AG04449 (cell line): ENCODE data around the gene CTXN1.

ENCODE experiments used
- CTCF ChIA-PET: fragments of 350-600 bp; formaldehyde crosslinking; extraction: SDS; loops from one replicate; lab custom pipeline; 2021; ENCODE audit warnings: antibody characterized with exemption; lab: Yijun Ruan, JAX
- POLR2A ChIA-PET: fragments of 400-600, 350-600 bp; formaldehyde crosslinking; extraction: SDS; loops from one replicate; lab custom pipeline; 2020; ENCODE audit warnings: antibody characterized with exemption, inconsistent platforms; lab: Yijun Ruan, JAX
- DNase-seq: peaks from one replicate; pipeline ENCODE4 v3.0.0-alpha.2; 2010; ENCODE audit warnings: low read depth, low spot score
- H3K4me3 ChIP-seq: 2 replicates; pipeline ENCODE4 v1.5.1; 2011; ENCODE audit warnings: low read depth, mild to moderate bottlenecking, control low read depth, low read length
- TF ChIP-seq, protein P1 (sequence below): IDR thresholded peaks from one replicate; pipeline ENCODE4 v1.5.1; 2011; ENCODE audit warnings: mild to moderate bottlenecking, moderate library complexity, low read length, control low read depth, inconsistent platforms; ENCODE audit not compliant: insufficient read depth; ENCODE audit errors: missing control alignments

The CTXN1 gene

GRCh38 chr19:7942981-7943443 is 17.1 kb upstream of the CTXN1 start:
- TF ChIP-seq, protein P1, sequence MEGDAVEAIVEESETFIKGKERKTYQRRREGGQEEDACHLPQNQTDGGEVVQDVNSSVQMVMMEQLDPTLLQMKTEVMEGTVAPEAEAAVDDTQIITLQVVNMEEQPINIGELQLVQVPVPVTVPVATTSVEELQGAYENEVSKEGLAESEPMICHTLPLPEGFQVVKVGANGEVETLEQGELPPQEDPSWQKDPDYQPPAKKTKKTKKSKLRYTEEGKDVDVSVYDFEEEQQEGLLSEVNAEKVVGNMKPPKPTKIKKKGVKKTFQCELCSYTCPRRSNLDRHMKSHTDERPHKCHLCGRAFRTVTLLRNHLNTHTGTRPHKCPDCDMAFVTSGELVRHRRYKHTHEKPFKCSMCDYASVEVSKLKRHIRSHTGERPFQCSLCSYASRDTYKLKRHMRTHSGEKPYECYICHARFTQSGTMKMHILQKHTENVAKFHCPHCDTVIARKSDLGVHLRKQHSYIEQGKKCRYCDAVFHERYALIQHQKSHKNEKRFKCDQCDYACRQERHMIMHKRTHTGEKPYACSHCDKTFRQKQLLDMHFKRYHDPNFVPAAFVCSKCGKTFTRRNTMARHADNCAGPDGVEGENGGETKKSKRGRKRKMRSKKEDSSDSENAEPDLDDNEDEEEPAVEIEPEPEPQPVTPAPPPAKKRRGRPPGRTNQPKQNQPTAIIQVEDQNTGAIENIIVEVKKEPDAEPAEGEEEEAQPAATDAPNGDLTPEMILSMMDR: no peak
- DNase-seq: no peak
- ChIA-PET POLR2A (interaction anchor here (0.7 to 2.2 kb wide), 8 partner anchors 9 to 73 kb away, joined by 3 to 10 read pairs (median 5); partner anchors contain the start of genes ELAVL1 and SNAPC2), CTCF (interaction anchor here (0.6 to 6.0 kb wide), 24 partner anchors 8 to 319 kb away, joined by 3 to 160 read pairs (median 10); partner anchors contain the start of genes CTXN1, ELAVL1, MAP2K7 and SNAPC2)
- H3K4me3 ChIP-seq: peak overlapping the region; percentile 97

DNA sequence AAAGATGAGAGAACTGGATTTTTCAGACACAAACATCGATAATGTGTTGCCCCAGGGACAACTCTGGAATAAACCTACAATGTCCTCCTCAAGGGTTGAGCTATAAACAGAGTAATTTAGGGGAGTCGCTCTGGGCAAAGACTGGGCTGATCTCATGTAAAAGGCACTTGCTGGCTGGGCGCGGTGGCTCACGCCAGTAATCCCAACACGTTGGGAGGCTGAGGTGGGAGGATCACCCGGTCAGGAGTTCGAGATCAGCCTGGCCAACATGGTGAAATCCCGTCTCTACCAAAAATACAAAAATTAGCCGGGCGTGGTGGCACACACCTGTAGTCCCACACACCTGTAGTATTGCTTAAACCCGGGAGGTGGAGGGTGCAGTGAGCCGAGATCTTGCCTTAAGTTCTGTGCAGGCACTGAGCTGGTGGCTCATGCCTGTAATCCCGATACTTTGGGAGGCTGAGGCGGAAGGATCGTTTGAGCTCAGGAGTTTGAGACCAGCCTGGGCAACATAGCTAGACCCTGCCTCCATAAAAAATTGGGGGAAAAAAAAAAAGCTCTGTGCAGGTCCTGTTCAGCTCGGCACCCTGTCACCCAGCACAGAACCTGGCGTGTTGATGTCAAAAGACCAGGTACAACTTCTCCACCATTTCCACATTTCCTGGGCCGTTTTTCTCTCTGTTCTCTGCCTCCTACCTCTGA is 16.1 kb upstream of the CTXN1 start:
- peak overlapping the region; percentile 97 for H3K4me3 ChIP-seq
- DNase-seq: no peak
- POLR2A ChIA-PET: interaction anchor here (0.7 kb wide), 1 partner anchor 11 kb away, joined by 3 read pairs; no protein-coding TSS in a partner anchor
- CTCF ChIA-PET: interaction anchor here (0.9 to 6.0 kb wide), 6 partner anchors 12 to 313 kb away, joined by 3 to 160 read pairs (median 8); partner anchors contain the start of gene ELAVL1
- TF ChIP-seq, protein P1: no peak

- CTCF ChIA-PET: interaction anchor here (2.2 to 6.0 kb wide), 2 partner anchors 11 to 61 kb away, joined by 13 to 103 read pairs; partner anchors contain the start of gene ELAVL1
- TF ChIP-seq, protein P1: no peak
- POLR2A ChIA-PET: no interaction called here
- H3K4me3 ChIP-seq: no peak overlapping the region
- no peak for DNase-seq
Measured at GRCh38 chr19:7940841-7941240, 14.9 kb upstream of the CTXN1 start.

- no peak for DNase-seq
- H3K4me3 ChIP-seq: no peak overlapping the region
- POLR2A ChIA-PET: no interaction called here
- CTCF ChIA-PET: interaction anchor here (1.2 kb wide), 1 partner anchor 9 kb away, joined by 8 read pairs; the partner anchor contains the start of gene TIMM44
- TF ChIP-seq, protein P1: no peak
Measured at GRCh38 chr19:7934766-7935165, 8.8 kb upstream of the CTXN1 start.

DNA sequence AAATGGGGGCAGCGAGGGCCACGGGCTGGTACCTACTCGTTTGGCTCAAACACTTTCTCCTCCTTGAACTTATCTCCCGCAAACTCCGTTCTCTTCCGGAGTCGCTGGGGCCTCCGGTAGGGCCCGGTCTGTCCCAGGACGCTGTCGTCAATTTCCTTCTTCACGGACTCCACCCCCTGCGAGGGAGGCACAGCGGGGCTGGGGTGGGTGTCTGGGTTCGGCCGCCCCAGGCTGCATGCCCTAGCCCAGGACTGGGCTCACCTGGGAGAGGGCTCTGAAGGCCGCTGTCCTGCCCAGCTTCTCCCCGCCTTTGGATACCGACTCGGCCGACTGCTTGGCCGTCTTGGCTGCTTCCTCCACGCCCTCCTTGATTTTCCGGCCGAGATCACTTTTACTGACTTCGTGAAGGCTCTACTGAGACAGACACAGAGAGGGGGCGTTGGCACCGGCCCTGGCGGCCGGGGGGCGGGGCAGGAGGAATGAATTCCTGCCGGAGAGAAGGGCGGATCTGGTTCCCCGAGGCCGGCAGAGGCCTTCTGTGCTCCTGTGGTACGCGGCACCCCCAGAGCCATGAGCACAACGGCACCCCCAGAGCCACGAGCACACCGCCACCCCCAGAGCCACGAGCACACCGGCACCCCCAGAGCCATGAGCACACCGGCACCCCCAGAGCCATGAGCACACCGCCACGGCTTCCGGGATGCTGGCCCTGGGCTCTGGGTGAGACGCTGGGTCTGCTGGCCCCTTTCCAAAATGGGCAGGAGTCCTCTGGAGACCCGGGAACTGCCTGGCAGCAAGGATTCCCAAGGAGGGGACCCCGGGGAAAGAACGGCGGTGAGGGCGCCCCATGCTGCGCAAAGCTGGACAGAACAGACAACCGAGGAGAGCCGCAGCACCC is 8.1 kb upstream of the CTXN1 start:
- ChIA-PET POLR2A (interaction anchor here (0.7 kb wide), 1 partner anchor 9 kb away, joined by 3 read pairs; the partner anchor contains the start of gene TIMM44), CTCF (no interaction called here)
- no peak overlapping the region for H3K4me3 ChIP-seq
- no peak for DNase-seq
- TF ChIP-seq, protein P1: no peak
